PC-9 (cell line): Measurements from ENCODE around the gene ALPK3. TPM values are rescaled to one million over a fixed set of nuclear protein-coding genes. Genes with fewer than 3 reads are reported as not detected.

Experiments
- BruUV-seq: library from RNA; stranded (reverse); fragments of 400-500 nt; replicated peaks from 2 replicates; lab custom pipeline; 2021; lab: Mats Ljungman, UMichigan
- CTCF ChIA-PET: fragments of 300-600 bp; sonication (Branson Sonifier 250); formaldehyde crosslinking; loops from one replicate; lab custom pipeline; 2022; ENCODE audit warnings: antibody characterized with exemption; lab: Charles Lee
- POLR2A ChIA-PET: fragments of 300-600 bp; sonication (Branson Sonifier 250); formaldehyde crosslinking; loops from one replicate; lab custom pipeline; 2022; ENCODE audit warnings: antibody characterized with exemption; ENCODE audit not compliant: unreplicated experiment; lab: Charles Lee
- DNase-seq, 2 experiments: peaks; one replicate each; pipeline versions ENCODE4 v3.0.0 to v3.0.0-alpha.2; 2015 to 2022; ENCODE audit warnings: mixed read lengths in 1 of 2
- H2AFZ ChIP-seq: fragments of 200-600 bp; sonication (generic); 2 replicates; pipeline ENCODE4 v1.8.1; 2017; ENCODE audit warnings: antibody characterized with exemption
- H3F3A ChIP-seq: fragments of 200-600 bp; sonication (generic); 2 replicates; pipeline ENCODE4 v1.8.1; 2017; ENCODE audit warnings: antibody characterized with exemption, mild to moderate bottlenecking, low read depth; ENCODE audit not compliant: insufficient read depth
- H3K27ac ChIP-seq: fragments of 200-600 bp; sonication (generic); 2 replicates; pipeline ENCODE4 v1.6.1; 2016; ENCODE audit warnings: mixed run types
- H3K27me3 ChIP-seq: fragments of 200-600 bp; sonication (generic); 2 replicates; pipeline ENCODE4 v1.6.1; 2016; ENCODE audit warnings: low read depth, mixed run types; ENCODE audit not compliant: insufficient read depth
- H3K36me3 ChIP-seq: fragments of 200-600 bp; sonication (generic); 2 replicates; pipeline ENCODE4 v1.6.1; 2016; ENCODE audit warnings: low read depth, mixed run types
- H3K4me1 ChIP-seq: fragments of 200-600 bp; sonication (generic); replicated peaks from 2 replicates; pipeline ENCODE4 v1.6.1; 2016; ENCODE audit warnings: mixed run types; ENCODE audit not compliant: insufficient read depth
- H3K4me2 ChIP-seq: fragments of 200-600 bp; sonication (generic); 2 replicates; pipeline ENCODE4 v1.6.1; 2017; ENCODE audit warnings: mixed run types
- H3K4me3 ChIP-seq: fragments of 200-600 bp; sonication (generic); 2 replicates; pipeline ENCODE4 v1.6.1; 2016; ENCODE audit warnings: mixed run types
- H3K79me2 ChIP-seq: fragments of 200-600 bp; sonication (generic); 2 replicates; pipeline ENCODE4 v1.6.1; 2017; ENCODE audit warnings: low read depth, mixed run types
- H3K9me2 ChIP-seq: fragments of 200-600 bp; sonication (generic); 2 replicates; pipeline ENCODE4 v1.8.1; 2017; ENCODE audit warnings: mild to moderate bottlenecking; ENCODE audit not compliant: insufficient read depth
- H3K9me3 ChIP-seq: fragments of 200-600 bp; sonication (generic); 2 replicates; pipeline ENCODE4 v1.8.1; 2016; ENCODE audit warnings: low read depth; ENCODE audit not compliant: insufficient read depth
- H4K20me1 ChIP-seq: fragments of 200-600 bp; sonication (generic); 2 replicates; pipeline ENCODE4 v1.8.1; 2017; ENCODE audit not compliant: insufficient read depth
- CTCF ChIP-seq: fragments of 200-600 bp; sonication (generic); conservative IDR thresholded peaks from 2 replicates; pipeline ENCODE4 v1.6.1; 2017; ENCODE audit warnings: mixed run types, antibody characterized with exemption, mild to moderate bottlenecking, moderate library complexity
- EZH2 ChIP-seq: fragments of 200-600 bp; sonication (generic); IDR thresholded peaks from 2 replicates; pipeline ENCODE4 v1.8.0; 2017; ENCODE audit warnings: antibody characterized with exemption, low read depth
- intact Hi-C: fragments of 100-400 bp; cut with micrococcal nuclease; formaldehyde crosslinking; loops from one replicate; pipeline ENCODE4 v1.10.0; 2022; ENCODE audit not compliant: unreplicated experiment
- total RNA-seq: library from RNA; stranded (reverse); gene quantifications from 2 replicates; pipeline ENCODE4 v1.2.3, GENCODE V29; 2021

Gene ALPK3
- total RNA-seq, 1 experiment from 2014 or later = 8.1 TPM

GRCh38 chr15:84914909-84915605 is 97.9 kb downstream of the ALPK3 start:
- no peak overlapping the region for H2AFZ ChIP-seq
- POLR2A ChIA-PET = interaction anchor here (0.7 to 0.8 kb wide), 4 partner anchors 12 to 168 kb away, joined by 3 to 24 read pairs (median 6); no protein-coding TSS in a partner anchor
- H3K4me3 ChIP-seq = no peak overlapping the region
- no peaks in the 10 kb centered on the region for H3K9me3 ChIP-seq
- H4K20me1 ChIP-seq = no peaks in the 10 kb centered on the region
- peaks cover 61% of the 10 kb centered on the region for H3F3A ChIP-seq
- no peaks in the 10 kb centered on the region for H3K9me2 ChIP-seq
- DNase-seq = peak; percentile 95
- no peaks in the 10 kb centered on the region for H3K27me3 ChIP-seq
- H3K36me3 ChIP-seq = no peaks in the 10 kb centered on the region
- peak overlapping the region; percentile 62 for H3K4me2 ChIP-seq
- intact Hi-C loops = no loop called here
- CTCF ChIA-PET = no interaction called here
- TF ChIP-seq CTCF (no peak), EZH2 (no peak)
- BruUV-seq = TSS peak; percentile 22
- H3K4me1 ChIP-seq = peaks cover 64% of the 10 kb centered on the region
- peak overlapping the region; percentile 99 for H3K27ac ChIP-seq
- H3K79me2 ChIP-seq = no peaks in the 10 kb centered on the region

- no TSS peak for BruUV-seq
- intact Hi-C loops = no loop called here
- H4K20me1 ChIP-seq = no peaks in the 10 kb centered on the region
- peaks cover 56% of the 10 kb centered on the region for H3F3A ChIP-seq
- H3K4me2 ChIP-seq = peak overlapping the region; percentile 62
- no peaks in the 10 kb centered on the region for H3K9me3 ChIP-seq
- no peaks in the 10 kb centered on the region for H3K79me2 ChIP-seq
- H2AFZ ChIP-seq = no peak overlapping the region
- H3K27ac ChIP-seq = peak overlapping the region; percentile 99
- no peak for DNase-seq
- H3K36me3 ChIP-seq = no peaks in the 10 kb centered on the region
- ChIA-PET CTCF (no interaction called here), POLR2A (interaction anchor here (0.7 to 0.8 kb wide), 3 partner anchors 14 to 168 kb away, joined by 3 to 8 read pairs (median 5); no protein-coding TSS in a partner anchor)
- H3K9me2 ChIP-seq = no peaks in the 10 kb centered on the region
- no peak overlapping the region for H3K4me3 ChIP-seq
- TF ChIP-seq EZH2 (no peak), CTCF (no peak)
- H3K27me3 ChIP-seq = no peaks in the 10 kb centered on the region
- peaks cover 59% of the 10 kb centered on the region for H3K4me1 ChIP-seq
Observed at GRCh38 chr15:84915606-84915958, 98.4 kb downstream of the ALPK3 start.

GRCh38 chr15:84917452-84917851 is 100.3 kb downstream of the ALPK3 start:
- no TSS peak for BruUV-seq
- CTCF ChIA-PET = no interaction called here
- POLR2A ChIA-PET = no interaction called here
- no peak overlapping the region for H3K27ac ChIP-seq
- H3K9me3 ChIP-seq = no peaks in the 10 kb centered on the region
- intact Hi-C loops = no loop called here
- no peak overlapping the region for H3K4me2 ChIP-seq
- H2AFZ ChIP-seq = no peak overlapping the region
- DNase-seq = no peak
- no peaks in the 10 kb centered on the region for H3K79me2 ChIP-seq
- H3K27me3 ChIP-seq = no peaks in the 10 kb centered on the region
- peaks cover 38% of the 10 kb centered on the region for H3F3A ChIP-seq
- peaks cover 40% of the 10 kb centered on the region for H3K4me1 ChIP-seq
- no peak for TF ChIP-seq CTCF
- TF ChIP-seq EZH2 = no peak
- H3K4me3 ChIP-seq = no peak overlapping the region
- no peaks in the 10 kb centered on the region for H4K20me1 ChIP-seq
- H3K9me2 ChIP-seq = no peaks in the 10 kb centered on the region
- H3K36me3 ChIP-seq = no peaks in the 10 kb centered on the region
